ENCODE results near the gene SLIT3.
A peak's percentile ranks its signal among the peaks of the same experiment; 100 is the strongest.

Gene SLIT3

GRCh38 chr5:169151051-169151805, 149.7 kb downstream of the SLIT3 start:
- H3K4me1 ChIP-seq (ENCODE audit: control insufficient read depth, insufficient read depth, low read length), result no peaks in the 10 kb centered on the region
- CTCF ChIA-PET, result interaction anchor here (0.7 to 1.1 kb wide), 2 partner anchors 146 to 152 kb away, joined by 3 to 4 read pairs; no protein-coding TSS in a partner anchor
- POLR2A ChIA-PET, result no interaction called here
- no peak overlapping the region for H3K4me3 ChIP-seq (ENCODE audit: low read depth, low read length)
- no peak overlapping the region for H3K27ac ChIP-seq (ENCODE audit: extremely low read depth, low read depth, low read length)
- H3K36me3 ChIP-seq (ENCODE audit: control insufficient read depth in 2 of 2, insufficient read depth in 1 of 2, low read length in 2 of 2), result no peaks in the 10 kb centered on the region
- H3K9me3 ChIP-seq (ENCODE audit: control insufficient read depth, insufficient read depth, low read depth, low read length), result no peaks in the 10 kb centered on the region
- 0 out of 2 replicates have a peak, but pooled peaks have one; percentile 14 for TF ChIP-seq ZIC2 (tag by site-specific recombination; IDR thresholded peaks at IDR 0.05)
- TF ChIP-seq ZBTB7A (tag by site-specific recombination; IDR thresholded peaks at IDR 0.05; ENCODE audit: low read depth), result no peak

DNA sequence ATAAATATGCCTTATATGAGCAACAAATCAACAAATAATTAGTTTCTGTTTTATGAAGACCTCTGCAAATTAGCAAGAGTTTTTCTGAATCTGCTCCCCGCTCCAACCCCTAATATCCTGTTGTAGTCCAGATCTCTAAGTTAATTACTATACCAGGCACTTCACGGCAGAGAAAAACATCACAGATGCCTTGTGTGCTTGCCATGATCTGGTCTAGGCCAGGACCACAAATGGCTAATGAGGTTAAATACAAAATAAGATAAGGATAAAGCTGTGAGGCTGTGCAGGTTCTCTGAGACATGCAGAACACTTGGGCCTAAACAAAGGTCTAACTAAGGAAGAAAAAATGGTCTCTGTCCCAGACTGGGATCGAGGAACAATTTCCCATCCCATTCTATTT, 150.8 kb downstream of the SLIT3 start:
- ChIA-PET POLR2A (no interaction called here), CTCF (interaction anchor here (0.6 to 1.1 kb wide), 3 partner anchors 33 to 153 kb away, joined by 3 to 5 read pairs (median 4); no protein-coding TSS in a partner anchor)
- TF ChIP-seq PRDM10 (tag by site-specific recombination; IDR thresholded peaks at IDR 0.05), result no peak
- no peak for TF ChIP-seq ZNF76 (tag by site-specific recombination; IDR thresholded peaks at IDR 0.05; ENCODE audit: borderline replicate concordance, low read depth)
- TF ChIP-seq ZNF362 (tag by site-specific recombination; IDR thresholded peaks at IDR 0.05), result no peak
- no peak for TF ChIP-seq ZNF335 (tag by site-specific recombination; conservative IDR thresholded peaks at IDR 0.05)
- TF ChIP-seq ZNF513 (tag by site-specific recombination; IDR thresholded peaks at IDR 0.05), result no peak
- TF ChIP-seq ZNF311 (tag by site-specific recombination; IDR thresholded peaks at IDR 0.05; ENCODE audit: borderline replicate concordance), result no peak
- TF ChIP-seq, protein P1, sequence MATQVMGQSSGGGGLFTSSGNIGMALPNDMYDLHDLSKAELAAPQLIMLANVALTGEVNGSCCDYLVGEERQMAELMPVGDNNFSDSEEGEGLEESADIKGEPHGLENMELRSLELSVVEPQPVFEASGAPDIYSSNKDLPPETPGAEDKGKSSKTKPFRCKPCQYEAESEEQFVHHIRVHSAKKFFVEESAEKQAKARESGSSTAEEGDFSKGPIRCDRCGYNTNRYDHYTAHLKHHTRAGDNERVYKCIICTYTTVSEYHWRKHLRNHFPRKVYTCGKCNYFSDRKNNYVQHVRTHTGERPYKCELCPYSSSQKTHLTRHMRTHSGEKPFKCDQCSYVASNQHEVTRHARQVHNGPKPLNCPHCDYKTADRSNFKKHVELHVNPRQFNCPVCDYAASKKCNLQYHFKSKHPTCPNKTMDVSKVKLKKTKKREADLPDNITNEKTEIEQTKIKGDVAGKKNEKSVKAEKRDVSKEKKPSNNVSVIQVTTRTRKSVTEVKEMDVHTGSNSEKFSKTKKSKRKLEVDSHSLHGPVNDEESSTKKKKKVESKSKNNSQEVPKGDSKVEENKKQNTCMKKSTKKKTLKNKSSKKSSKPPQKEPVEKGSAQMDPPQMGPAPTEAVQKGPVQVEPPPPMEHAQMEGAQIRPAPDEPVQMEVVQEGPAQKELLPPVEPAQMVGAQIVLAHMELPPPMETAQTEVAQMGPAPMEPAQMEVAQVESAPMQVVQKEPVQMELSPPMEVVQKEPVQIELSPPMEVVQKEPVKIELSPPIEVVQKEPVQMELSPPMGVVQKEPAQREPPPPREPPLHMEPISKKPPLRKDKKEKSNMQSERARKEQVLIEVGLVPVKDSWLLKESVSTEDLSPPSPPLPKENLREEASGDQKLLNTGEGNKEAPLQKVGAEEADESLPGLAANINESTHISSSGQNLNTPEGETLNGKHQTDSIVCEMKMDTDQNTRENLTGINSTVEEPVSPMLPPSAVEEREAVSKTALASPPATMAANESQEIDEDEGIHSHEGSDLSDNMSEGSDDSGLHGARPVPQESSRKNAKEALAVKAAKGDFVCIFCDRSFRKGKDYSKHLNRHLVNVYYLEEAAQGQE (tag by site-specific recombination; IDR thresholded peaks at IDR 0.05), result no peak
- no peak for TF ChIP-seq ZSCAN16 (tag by site-specific recombination; IDR thresholded peaks at IDR 0.05)
- TF ChIP-seq GLIS1 (tag by site-specific recombination; IDR thresholded peaks at IDR 0.05), result no peak
- TF ChIP-seq ZNF221 (tag by site-specific recombination; IDR thresholded peaks at IDR 0.05; ENCODE audit: borderline replicate concordance), result no peak
- no peak for TF ChIP-seq SETDB1 (IDR thresholded peaks at IDR 0.05; ENCODE audit: insufficient read length, low read length)
- no peak for TF ChIP-seq ZNF488 (tag by site-specific recombination; IDR thresholded peaks at IDR 0.05)

More for the DNA sequence above, 150.8 kb downstream of the SLIT3 start:
- Histone ChIP-seq H3K4me1 (ENCODE audit: control insufficient read depth, insufficient read depth, low read length) (no peaks in the 10 kb centered on the region), H3K4me3 (ENCODE audit: low read depth, low read length) (no peak overlapping the region), H3K36me3 (ENCODE audit: control insufficient read depth in 2 of 2, insufficient read depth in 1 of 2, low read length in 2 of 2) (no peaks in the 10 kb centered on the region), H3K9me3 (ENCODE audit: control insufficient read depth, insufficient read depth, low read depth, low read length) (no peaks in the 10 kb centered on the region), H3K27ac (ENCODE audit: extremely low read depth, low read depth, low read length) (no peak overlapping the region)
